Ureter (tissue), 1 donor: Measurements from ENCODE around the gene ALPG. TPM values are rescaled to one million over a fixed set of nuclear protein-coding genes. Genes with fewer than 3 reads are reported as not detected.

ENCODE experiments used
- DNase-seq: peaks from one replicate; pipeline ENCODE4 v3.0.0-alpha.2; 2020; ENCODE audit warnings: low spot score
- total RNA-seq: library from RNA; stranded (reverse); gene quantifications from one replicate; pipeline ENCODE4 v1.2.4, GENCODE V29; 2023
- donor health status: DM: yes; HTN: yes; CAD: no.

ALPG gene
- total RNA-seq, 1 donor from 2014 or later = not detected

- DNase-seq = no peak
Observed at GRCh38 chr2:232457121-232458011, 50.7 kb downstream of the ALPG start.

- no peak for DNase-seq
Observed at GRCh38 chr2:232458051-232458660, 51.5 kb downstream of the ALPG start.

- no peak for DNase-seq
Observed at GRCh38 chr2:232458661-232459418, 52.2 kb downstream of the ALPG start.

- no peak for DNase-seq
Observed at GRCh38 chr2:232459419-232460035, 52.9 kb downstream of the ALPG start.

- no peak for DNase-seq
Observed at GRCh38 chr2:232460171-232460570, 53.5 kb downstream of the ALPG start.

Other genes starting within 250 kb of the ALPG start
- not detected for gene ALPP, start 28.1 kb upstream of the ALPG start, total RNA-seq
- not detected for gene ALPI, start 49.3 kb downstream of the ALPG start, total RNA-seq
- gene ECEL1, start 81.0 kb downstream of the ALPG start, total RNA-seq = 0.39 TPM
- not detected for gene PRSS56, start 113.5 kb downstream of the ALPG start, total RNA-seq
- gene CHRND, start 119.3 kb downstream of the ALPG start, total RNA-seq = not detected
- not detected for gene CHRNG, start 132.8 kb downstream of the ALPG start, total RNA-seq
- 7.9 TPM for gene TIGD1, start 143.7 kb downstream of the ALPG start, total RNA-seq
- 49.1 TPM for gene EIF4E2, start 143.8 kb downstream of the ALPG start, total RNA-seq
- gene EFHD1, start 226.8 kb downstream of the ALPG start, total RNA-seq = 15.9 TPM